Measurements from ENCODE around the gene KLHL18. TPM values are rescaled to one million over a fixed set of nuclear protein-coding genes. Genes with fewer than 3 reads are reported as not detected.

The KLHL18 gene
- total RNA-seq, 5 donors from 2014 or later (not counting 1 experiment from before 2014, with no cell fraction given), result 20.2 to 41.3 (median 25.7) TPM

DNA sequence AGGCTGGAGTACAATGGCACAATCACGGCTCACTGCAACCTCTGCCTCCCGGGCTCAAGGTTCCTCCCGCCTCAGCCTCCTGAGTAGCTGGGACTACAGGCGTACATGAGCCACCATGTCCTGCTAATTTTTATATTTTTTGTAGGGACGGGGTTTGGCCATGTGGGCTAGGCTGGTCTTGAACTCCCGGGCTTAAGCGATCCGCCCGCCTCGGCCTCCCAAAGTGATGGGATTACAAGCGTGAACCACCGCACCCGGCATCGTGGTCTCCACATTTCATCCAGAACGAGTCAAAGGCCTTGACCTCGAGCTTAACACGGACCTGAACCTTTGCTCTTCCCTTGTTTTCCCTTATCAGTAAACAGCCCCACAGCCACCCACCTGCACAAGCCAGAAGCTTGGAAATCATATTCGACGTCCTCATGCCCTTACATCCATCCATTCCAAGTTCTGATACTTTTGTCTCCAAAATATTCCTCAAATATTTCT lies 96.7 kb downstream of the KLHL18 start:
- ChIA-PET POLR2A (no interaction called here), CTCF (no interaction called here)
- H3K4me1 ChIP-seq (ENCODE audit: control insufficient read depth in 1 of 2, extremely low read depth in 1 of 2, insufficient read depth in 2 of 2, low read length in 2 of 2), result peaks cover 13 to 38% of the 10 kb centered on the region in 2 experiments
- peaks cover 0 to 2% of the 10 kb centered on the region in 2 experiments for H3K27me3 ChIP-seq (replicated peaks in 1 of 2; ENCODE audit: control insufficient read depth in 2 of 2, extremely low read depth in 1 of 2, insufficient read depth in 2 of 2, low read length in 1 of 2)
- Mint-ChIP-seq H3K4me1 (peaks cover 44 to 45% (median 45%) of the 10 kb centered on the region in 3 donors), H3K27ac (peak overlapping the region; percentile 99 to 100), H3K4me3 (peak overlapping the region; percentile 86 to 99 (median 99)), H3K36me3 (peaks cover 7% of the 10 kb centered on the region), H3K9me3 (no peaks in the 10 kb centered on the region), H3K27me3 (no peaks in the 10 kb centered on the region)
- H3K4me3 ChIP-seq (ENCODE audit: control insufficient read depth in 1 of 2, extremely low read depth in 1 of 2, low read length in 1 of 2), result peak overlapping the region in 1 of 2 donors; percentile 93
- WGBS (ENCODE audit: insufficient coverage), result 97% methylated on average over 17 of the region's 19 CpGs
- no peaks in the 10 kb centered on the region for H3K36me3 ChIP-seq (ENCODE audit: control insufficient read depth in 2 of 2, extremely low read depth in 1 of 2, insufficient read depth in 1 of 2, low read length in 1 of 2)
- no peaks in the 10 kb centered on the region for H3K9me3 ChIP-seq
- ATAC-seq (replicated peaks in 1 of 4) (no peak), DNase-seq (no peak)
- H3K27ac ChIP-seq (ENCODE audit: low read length), result no peak overlapping the region

DNA sequence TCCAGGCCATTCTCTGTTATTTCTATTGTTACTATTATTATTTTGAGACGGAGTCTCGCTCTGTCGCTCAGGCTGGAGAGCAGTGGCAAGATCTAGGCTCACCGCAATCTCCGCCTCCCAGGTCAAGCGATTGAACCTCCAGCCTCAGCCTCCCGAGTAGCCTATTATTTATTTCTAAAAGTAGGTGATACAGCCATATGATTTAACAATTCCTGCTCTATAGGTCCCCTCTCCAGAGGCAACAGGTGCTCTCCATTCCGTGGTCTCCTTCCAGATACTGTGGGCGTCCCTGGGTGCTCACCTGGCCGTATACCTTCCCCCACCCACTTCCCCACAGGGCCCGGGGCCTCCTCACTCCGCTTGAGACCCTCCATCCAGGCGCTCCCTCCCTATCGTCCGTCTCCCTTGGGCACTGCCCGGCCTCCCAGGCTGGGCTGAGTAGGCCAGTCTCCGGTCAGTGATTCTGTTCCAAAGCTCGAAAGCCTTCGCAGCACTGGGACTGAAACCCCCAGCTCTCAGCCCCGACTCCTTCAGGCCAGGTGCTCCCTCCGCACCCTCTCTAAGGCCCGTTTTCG lies 97.4 kb downstream of the KLHL18 start:
- Histone ChIP-seq H3K4me3 (ENCODE audit: control insufficient read depth in 1 of 2, extremely low read depth in 1 of 2, low read length in 1 of 2) (peak overlapping the region; percentile 93 to 98), H3K36me3 (ENCODE audit: control insufficient read depth in 2 of 2, extremely low read depth in 1 of 2, insufficient read depth in 1 of 2, low read length in 1 of 2) (no peaks in the 10 kb centered on the region), H3K9me3 (no peaks in the 10 kb centered on the region), H3K27me3 (replicated peaks in 1 of 2; ENCODE audit: control insufficient read depth in 2 of 2, extremely low read depth in 1 of 2, insufficient read depth in 2 of 2, low read length in 1 of 2) (peaks cover 0 to 2% of the 10 kb centered on the region in 2 experiments), H3K4me1 (ENCODE audit: control insufficient read depth in 1 of 2, extremely low read depth in 1 of 2, insufficient read depth in 2 of 2, low read length in 2 of 2) (peaks cover 13 to 38% of the 10 kb centered on the region in 2 experiments), H3K27ac (ENCODE audit: low read length) (peak overlapping the region; percentile 89)
- ChIA-PET CTCF (interaction anchor here in 1 of 2 donors (0.6 to 1.3 kb wide), 4 partner anchors 41 to 751 kb away, joined by 3 to 4 read pairs (median 4); no protein-coding TSS in a partner anchor), POLR2A (interaction anchor here in 1 of 2 donors (0.6 kb wide), 1 partner anchor 42 kb away, joined by 3 read pairs; no protein-coding TSS in a partner anchor)
- Mint-ChIP-seq H3K4me1 (peaks cover 45 to 48% (median 48%) of the 10 kb centered on the region in 3 donors), H3K36me3 (peaks cover 7% of the 10 kb centered on the region), H3K4me3 (peak overlapping the region; percentile 86 to 99 (median 99)), H3K9me3 (no peaks in the 10 kb centered on the region), H3K27ac (peak overlapping the region; percentile 99 to 100), H3K27me3 (no peaks in the 10 kb centered on the region)
- no peak for ATAC-seq (replicated peaks in 1 of 4)
- peak in 1 of 35 experiments; percentile 3 for DNase-seq
- WGBS (ENCODE audit: insufficient coverage), result 4% methylated on average over 12 of the region's 23 CpGs

DNA sequence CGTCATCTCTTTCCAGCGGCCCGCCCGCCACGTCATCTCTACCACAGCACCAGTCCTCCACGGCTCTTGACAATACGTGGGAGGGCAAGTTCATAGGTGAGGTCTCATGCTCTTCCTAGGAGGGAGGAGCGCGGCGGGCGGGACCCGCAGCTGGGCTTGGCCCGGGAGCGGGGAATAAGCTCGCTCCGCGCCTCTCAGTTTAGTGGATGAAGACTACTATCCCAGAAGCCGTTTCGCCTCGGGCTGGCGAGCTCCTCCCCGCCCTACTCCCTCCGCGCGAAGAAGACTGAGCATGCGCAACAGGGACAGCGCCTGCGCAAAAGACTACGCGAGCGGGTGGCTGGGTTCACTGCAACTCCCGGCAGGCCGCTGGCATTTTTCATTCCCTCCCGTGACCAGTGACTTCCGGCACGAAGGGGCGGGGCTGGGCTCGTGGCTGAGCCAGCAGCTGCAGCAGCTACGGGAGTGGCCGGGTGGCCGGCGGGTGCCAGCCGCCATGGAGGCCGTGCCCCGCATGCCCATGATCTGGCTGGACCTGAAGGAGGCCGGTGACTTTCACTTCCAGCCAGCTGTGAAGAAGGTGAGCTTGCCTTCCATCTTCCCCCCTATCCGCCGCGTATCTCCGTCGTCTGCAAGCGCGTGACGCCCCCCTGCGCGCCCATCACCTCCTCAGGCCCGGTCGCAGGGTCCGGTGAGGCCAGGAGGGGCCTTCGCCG lies 98.0 kb downstream of the KLHL18 start, which contains the start of gene PTPN23:
Gene PTPN23 (plus strand): TSS at position 421 of the 716 bp plus-strand sequence. CDS start 76 bp downstream, at position 497.
- Histone ChIP-seq H3K4me3 (ENCODE audit: control insufficient read depth in 1 of 2, extremely low read depth in 1 of 2, low read length in 1 of 2) (peak within 1 kb of the TSS; percentile 93 to 98), H3K27ac (ENCODE audit: low read length) (peak within 1 kb of the TSS; percentile 89), H3K4me1 (ENCODE audit: control insufficient read depth in 1 of 2, extremely low read depth in 1 of 2, insufficient read depth in 2 of 2, low read length in 2 of 2) (peaks cover 13 to 38% of the 10 kb centered on the region in 2 experiments), H3K36me3 (ENCODE audit: control insufficient read depth in 2 of 2, extremely low read depth in 1 of 2, insufficient read depth in 1 of 2, low read length in 1 of 2) (peaks cover 0 to 4% of the 10 kb centered on the region in 2 donors), H3K9me3 (no peaks in the 10 kb centered on the region), H3K27me3 (replicated peaks in 1 of 2; ENCODE audit: control insufficient read depth in 2 of 2, extremely low read depth in 1 of 2, insufficient read depth in 2 of 2, low read length in 1 of 2) (no peaks in the 10 kb centered on the region)
- no peaks in the 10 kb centered on the region for H3K9me3 Mint-ChIP-seq
- H3K4me3 Mint-ChIP-seq, result peak within 1 kb of the TSS; percentile 86 to 99 (median 99)
- peaks cover 48 to 53% (median 52%) of the 10 kb centered on the region in 3 donors for H3K4me1 Mint-ChIP-seq
- peak; percentile 80 to 82 (median 81) for ATAC-seq (replicated peaks in 1 of 4)
- no peaks in the 10 kb centered on the region for H3K27me3 Mint-ChIP-seq
- H3K36me3 Mint-ChIP-seq, result peaks cover 10% of the 10 kb centered on the region
- ChIA-PET CTCF (interaction anchor here (0.5 to 1.3 kb wide), 8 partner anchors 9 to 752 kb away, joined by 3 to 4 read pairs (median 4); no protein-coding TSS in a partner anchor), POLR2A (interaction anchor here in 1 of 2 donors (0.6 kb wide), 1 partner anchor 41 kb away, joined by 3 read pairs; no protein-coding TSS in a partner anchor)
- H3K27ac Mint-ChIP-seq, result peak within 1 kb of the TSS; percentile 99 to 100
- DNase-seq, result peak; percentile 95 to 99 (median 97)
- under 1% methylated on average over 48 of the region's 61 CpGs for WGBS (ENCODE audit: insufficient coverage)

DNA sequence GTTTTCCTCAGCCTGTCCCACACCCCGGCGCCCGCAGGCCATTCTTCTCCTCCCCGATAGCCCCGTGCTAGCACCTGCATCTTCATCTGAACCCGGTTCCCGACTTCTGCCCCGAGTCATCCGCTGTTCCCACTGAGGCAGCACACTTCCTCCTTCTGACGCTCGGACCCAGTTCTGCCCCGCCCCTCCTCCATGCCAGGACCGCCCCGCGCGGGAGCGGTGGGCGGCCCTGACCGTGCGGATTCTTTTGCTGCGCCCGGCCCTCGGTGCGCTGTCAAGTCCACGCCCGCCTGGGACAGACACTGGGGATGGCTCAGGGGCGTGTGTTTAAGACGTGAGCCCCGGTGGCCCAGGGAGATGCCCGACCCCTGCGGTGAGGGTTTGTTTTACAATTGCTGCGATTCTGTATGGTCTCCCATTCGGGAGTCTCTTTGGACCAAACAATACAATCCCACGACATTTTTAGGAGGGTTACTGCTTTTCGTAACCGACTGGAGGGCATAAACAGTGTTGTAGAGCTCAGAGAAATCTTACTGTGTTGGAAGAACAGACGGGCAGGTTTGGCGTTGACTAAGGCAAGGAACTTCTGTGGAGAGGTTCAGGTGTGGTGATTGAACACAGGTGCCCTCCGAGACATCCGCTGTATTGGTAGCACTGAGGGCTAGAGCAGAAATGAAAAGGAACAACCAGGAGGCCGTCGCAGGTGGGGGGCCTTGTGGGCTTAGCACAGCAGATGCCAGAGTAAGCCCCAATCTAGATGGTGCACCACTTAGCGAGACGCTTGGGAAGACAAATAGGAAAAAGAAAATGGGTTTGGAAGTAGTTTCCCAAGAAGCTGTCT lies 98.8 kb downstream of the KLHL18 start:
- Mint-ChIP-seq H3K36me3 (peaks cover 15% of the 10 kb centered on the region), H3K9me3 (no peaks in the 10 kb centered on the region), H3K4me1 (peaks cover 56 to 61% (median 56%) of the 10 kb centered on the region in 3 donors), H3K27me3 (no peaks in the 10 kb centered on the region), H3K27ac (peak overlapping the region; percentile 99 to 100), H3K4me3 (peak overlapping the region; percentile 86 to 99 (median 99))
- Histone ChIP-seq H3K36me3 (ENCODE audit: control insufficient read depth in 2 of 2, extremely low read depth in 1 of 2, insufficient read depth in 1 of 2, low read length in 1 of 2) (peaks cover 0 to 9% of the 10 kb centered on the region in 2 donors), H3K27me3 (replicated peaks in 1 of 2; ENCODE audit: control insufficient read depth in 2 of 2, extremely low read depth in 1 of 2, insufficient read depth in 2 of 2, low read length in 1 of 2) (no peaks in the 10 kb centered on the region), H3K4me1 (ENCODE audit: control insufficient read depth in 1 of 2, extremely low read depth in 1 of 2, insufficient read depth in 2 of 2, low read length in 2 of 2) (peaks cover 13 to 38% of the 10 kb centered on the region in 2 experiments), H3K4me3 (ENCODE audit: control insufficient read depth in 1 of 2, extremely low read depth in 1 of 2, low read length in 1 of 2) (peak overlapping the region; percentile 93 to 98), H3K27ac (ENCODE audit: low read length) (peak overlapping the region; percentile 89), H3K9me3 (no peaks in the 10 kb centered on the region)
- WGBS (ENCODE audit: insufficient coverage), result 5% methylated on average over 27 of the region's 44 CpGs
- ATAC-seq (replicated peaks in 1 of 4), result peak; percentile 35 to 52 (median 46)
- ChIA-PET CTCF (interaction anchor here (0.5 to 1.3 kb wide), 3 partner anchors 40 to 407 kb away, joined by 3 to 4 read pairs (median 3); no protein-coding TSS in a partner anchor), POLR2A (no interaction called here)
- peak; percentile 19 to 73 (median 47) for DNase-seq

DNA sequence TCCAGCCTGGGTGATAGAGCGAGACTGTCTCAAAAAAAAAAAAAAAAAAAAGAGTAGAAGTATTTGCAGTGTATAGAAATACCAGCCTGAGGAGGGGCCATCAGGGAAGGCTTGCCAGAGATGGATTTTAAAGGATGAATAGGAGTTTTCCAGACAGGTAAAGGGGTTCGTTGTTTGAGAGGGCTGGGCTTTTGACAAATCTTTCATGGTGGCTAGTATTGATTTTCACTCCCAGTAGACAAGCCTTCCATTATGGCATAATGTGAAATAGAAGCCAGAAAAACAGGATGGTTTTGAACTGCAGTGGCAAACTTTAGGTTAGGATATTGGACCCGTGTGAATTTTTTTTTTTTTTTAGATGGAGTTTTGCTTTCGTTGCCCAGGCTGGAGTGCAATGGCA lies 101.7 kb downstream of the KLHL18 start:
- Mint-ChIP-seq H3K4me1 (peaks cover 62 to 65% (median 64%) of the 10 kb centered on the region in 3 donors), H3K9me3 (no peaks in the 10 kb centered on the region), H3K27me3 (no peaks in the 10 kb centered on the region), H3K36me3 (peaks cover 25% of the 10 kb centered on the region), H3K4me3 (no peak overlapping the region), H3K27ac (no peak overlapping the region)
- no peak for DNase-seq
- Histone ChIP-seq H3K4me3 (ENCODE audit: control insufficient read depth in 1 of 2, extremely low read depth in 1 of 2, low read length in 1 of 2) (no peak overlapping the region), H3K36me3 (ENCODE audit: control insufficient read depth in 2 of 2, extremely low read depth in 1 of 2, insufficient read depth in 1 of 2, low read length in 1 of 2) (peaks cover 0 to 21% of the 10 kb centered on the region in 2 donors), H3K27ac (ENCODE audit: low read length) (no peak overlapping the region), H3K27me3 (replicated peaks in 1 of 2; ENCODE audit: control insufficient read depth in 2 of 2, extremely low read depth in 1 of 2, insufficient read depth in 2 of 2, low read length in 1 of 2) (no peaks in the 10 kb centered on the region), H3K4me1 (ENCODE audit: control insufficient read depth in 1 of 2, extremely low read depth in 1 of 2, insufficient read depth in 2 of 2, low read length in 2 of 2) (peaks cover 13 to 34% of the 10 kb centered on the region in 2 experiments), H3K9me3 (no peaks in the 10 kb centered on the region)
- POLR2A ChIA-PET, result no interaction called here
- CTCF ChIA-PET, result no interaction called here
- 90% methylated on average over 2 of the region's 4 CpGs for WGBS (ENCODE audit: insufficient coverage)
- ATAC-seq (replicated peaks in 1 of 4), result no peak
